ENCODE results near the gene UBE3C. TPM values are rescaled to one million over a fixed set of nuclear protein-coding genes. Genes with fewer than 3 reads are reported as not detected.

Gene UBE3C
- total and polyA plus RNA-seq, 2 of the 13 experiments (the other 11 are each of a cell fraction or from before 2014, with no cell fraction given), result 27.0 to 48.2 TPM

GRCh38 chr7:157233677-157234076, 95.0 kb downstream of the UBE3C start:
- TF ChIP-seq SMAD9 (CRISPR knock-in tag; IDR thresholded peaks at IDR 0.05), result no peak
- no peak for TF ChIP-seq EZH2 (conservative IDR thresholded peaks at IDR 0.05; ENCODE audit: low read depth, low read length)
- TF ChIP-seq ZNF704 (CRISPR knock-in tag; IDR thresholded peaks at IDR 0.05; ENCODE audit: borderline replicate concordance), result no peak
- no peak for TF ChIP-seq MED1 (CRISPR knock-in tag; IDR thresholded peaks at IDR 0.05)
- TF ChIP-seq CC2D1A (CRISPR knock-in tag; IDR thresholded peaks at IDR 0.05), result no peak
- no peak for TF ChIP-seq CENPT (CRISPR knock-in tag; IDR thresholded peaks at IDR 0.05; ENCODE audit: low read depth)
- no TSS peak for BruUV-seq (replicated peaks)
- FAIRE-seq, result no peak
- H3K4me1 ChIP-seq (ENCODE audit: insufficient read depth, low read length), result 0 out of 2 replicates have a peak, but pooled peaks cover 19% of the 10 kb centered on the region
- ATAC-seq, result no peak
- H3K4me2 ChIP-seq (ENCODE audit: low read depth, low read length), result no peak overlapping the region
- no peaks in the 10 kb centered on the region for H3K27me3 ChIP-seq (ENCODE audit: control insufficient read depth in 1 of 2, insufficient read depth in 2 of 2, low read length in 2 of 2)
- 0 out of 2 replicates have a peak, but pooled peaks cover 2% of the 10 kb centered on the region for H4K20me1 ChIP-seq (ENCODE audit: insufficient read depth, low read length)
- no peaks in the 10 kb centered on the region for H3K9me3 ChIP-seq (ENCODE audit: low read length)
- no peaks in the 10 kb centered on the region for H3K79me2 ChIP-seq (ENCODE audit: insufficient read depth, low read length)
- WGBS (ENCODE audit: low lambda C conversion rate), result 95% methylated on average over 2 of the region's 2 CpGs
- no peak overlapping the region for H3K27ac ChIP-seq (ENCODE audit: extremely low read length, insufficient read depth, low read length)
- H3K36me3 ChIP-seq (replicated peaks in 1 of 2; ENCODE audit: control insufficient read depth in 1 of 2, insufficient read depth in 2 of 2, low read length in 2 of 2), result peaks cover 8 to 55% of the 10 kb centered on the region in 2 experiments
- no peak overlapping the region for H3K4me3 ChIP-seq (replicated peaks in 1 of 3; ENCODE audit: insufficient read depth in 1 of 3, low read depth in 2 of 3, low read length in 3 of 3)
- in situ Hi-C loops (cut with HindIII; ENCODE audit: extremely low pct_ligation_motif_present, low pct_unique_long_range_greater_than_20kb) (no loop called here), intact Hi-C loops (cut with micrococcal nuclease; ENCODE audit: unreplicated experiment) (no loop called here)
- no peak overlapping the region for H2AFZ ChIP-seq (ENCODE audit: low read length)
- DNase-seq (ENCODE audit: low spot score), result no peak
- ChIA-PET CTCF (ENCODE audit: low intra/inter-chr PET ratio, low total read pairs) (no interaction called here), POLR2A (no interaction called here)
- no peak overlapping the region for H3K9ac ChIP-seq (ENCODE audit: insufficient read depth, low read depth, low read length)

GRCh38 chr7:157234271-157234670, 95.5 kb downstream of the UBE3C start:
- DNase-seq (ENCODE audit: low spot score) (no peak), ATAC-seq (no peak), FAIRE-seq (no peak)
- H3K27me3 ChIP-seq (ENCODE audit: control insufficient read depth in 1 of 2, insufficient read depth in 2 of 2, low read length in 2 of 2), result no peaks in the 10 kb centered on the region
- H3K4me1 ChIP-seq (ENCODE audit: insufficient read depth, low read length), result 0 out of 2 replicates have a peak, but pooled peaks cover 19% of the 10 kb centered on the region
- WGBS (ENCODE audit: low lambda C conversion rate), result 78% methylated on average over 5 of the region's 5 CpGs
- H3K4me3 ChIP-seq (replicated peaks in 1 of 3; ENCODE audit: insufficient read depth in 1 of 3, low read depth in 2 of 3, low read length in 3 of 3), result no peak overlapping the region
- no TSS peak for BruUV-seq (replicated peaks)
- ChIA-PET CTCF (ENCODE audit: low intra/inter-chr PET ratio, low total read pairs) (no interaction called here), POLR2A (no interaction called here)
- intact Hi-C loops (cut with micrococcal nuclease; ENCODE audit: unreplicated experiment) (no loop called here), in situ Hi-C loops (cut with HindIII; ENCODE audit: extremely low pct_ligation_motif_present, low pct_unique_long_range_greater_than_20kb) (no loop called here)
- peaks cover 8 to 60% of the 10 kb centered on the region in 2 experiments for H3K36me3 ChIP-seq (replicated peaks in 1 of 2; ENCODE audit: control insufficient read depth in 1 of 2, insufficient read depth in 2 of 2, low read length in 2 of 2)
- no peak overlapping the region for H3K4me2 ChIP-seq (ENCODE audit: low read depth, low read length)
- no peaks in the 10 kb centered on the region for H3K79me2 ChIP-seq (ENCODE audit: insufficient read depth, low read length)
- no peak overlapping the region for H3K9ac ChIP-seq (ENCODE audit: insufficient read depth, low read depth, low read length)
- H2AFZ ChIP-seq (ENCODE audit: low read length), result no peak overlapping the region
- H3K27ac ChIP-seq (ENCODE audit: extremely low read length, insufficient read depth, low read length), result no peak overlapping the region
- TF ChIP-seq ZNF570 (CRISPR knock-in tag; IDR thresholded peaks at IDR 0.05; ENCODE audit: borderline replicate concordance) (no peak), ZNF460 (CRISPR knock-in tag; IDR thresholded peaks at IDR 0.05; ENCODE audit: borderline replicate concordance) (no peak), IRF2 (CRISPR knock-in tag; IDR thresholded peaks at IDR 0.05) (no peak), ZNF678 (CRISPR knock-in tag; IDR thresholded peaks at IDR 0.05) (no peak)
- 0 out of 2 replicates have a peak, but pooled peaks cover 2% of the 10 kb centered on the region for H4K20me1 ChIP-seq (ENCODE audit: insufficient read depth, low read length)
- no peaks in the 10 kb centered on the region for H3K9me3 ChIP-seq (ENCODE audit: low read length)

Measured in HepG2 (cell line).